GM19452 (cell line): ENCODE measurements around the gene TEX53.

Experiments used
- ATAC-seq: cut with Tn5 transposase; IDR thresholded peaks from one replicate; pipeline ENCODE4 v1.9.1; 2021; ENCODE audit not compliant: unreplicated experiment

The TEX53 gene

GRCh38 chr9:114657705-114658104 lies at the start of gene TEX53:
Gene TEX53, minus strand, starts transcription at chr9:114657805. Its CDS starts 31 bp downstream, at chr9:114657774.
- ATAC-seq = no peak

GRCh38 chr9:114706711-114707110 lies 49.1 kb upstream of the TEX53 start:
- ATAC-seq = no peak

- ATAC-seq = no peak
Observed at GRCh38 chr9:114701988-114702387, 44.4 kb upstream of the TEX53 start.

GRCh38 chr9:114697951-114698351 lies 40.3 kb upstream of the TEX53 start:
- ATAC-seq = peak; percentile 30

- peak; percentile 65 for ATAC-seq
Observed at GRCh38 chr9:114696814-114697544, 39.4 kb upstream of the TEX53 start.

- ATAC-seq = no peak
Observed at GRCh38 chr9:114695948-114696347, 38.3 kb upstream of the TEX53 start.

- ATAC-seq = peak; percentile 38
Observed at GRCh38 chr9:114694719-114695269, 37.2 kb upstream of the TEX53 start.

GRCh38 chr9:114694146-114694545 lies 36.5 kb upstream of the TEX53 start:
- ATAC-seq = no peak

- ATAC-seq = no peak
Observed at GRCh38 chr9:114693248-114693855, 35.7 kb upstream of the TEX53 start.

GRCh38 chr9:114691956-114692295 lies 34.3 kb upstream of the TEX53 start:
- no peak for ATAC-seq

GRCh38 chr9:114691046-114691955 lies 33.7 kb upstream of the TEX53 start:
- ATAC-seq = peak; percentile 78

- no peak for ATAC-seq
Observed at GRCh38 chr9:114690308-114690707, 32.7 kb upstream of the TEX53 start.

GRCh38 chr9:114689813-114690212 lies 32.2 kb upstream of the TEX53 start:
- ATAC-seq = no peak

GRCh38 chr9:114688909-114689610 lies 31.5 kb upstream of the TEX53 start:
- ATAC-seq = no peak

GRCh38 chr9:114688379-114688778 lies 30.8 kb upstream of the TEX53 start:
- ATAC-seq = no peak

- no peak for ATAC-seq
Observed at GRCh38 chr9:114687034-114687433, 29.4 kb upstream of the TEX53 start.

GRCh38 chr9:114685951-114686350 lies 28.3 kb upstream of the TEX53 start:
- no peak for ATAC-seq

- no peak for ATAC-seq
Observed at GRCh38 chr9:114684036-114684435, 26.4 kb upstream of the TEX53 start.

- no peak for ATAC-seq
Observed at GRCh38 chr9:114682846-114683245, 25.2 kb upstream of the TEX53 start.

GRCh38 chr9:114681594-114682332 lies 24.2 kb upstream of the TEX53 start, which contains the start of gene TEX48:
Gene TEX48, minus strand, starts transcription at chr9:114682192. Its CDS starts 10,469 bp downstream, at chr9:114671723.
- no peak for ATAC-seq
